Measurements from ENCODE around the gene TBC1D2B. TPM values are rescaled to one million over a fixed set of nuclear protein-coding genes. Genes with fewer than 3 reads are reported as not detected.

The TBC1D2B gene
- total RNA-seq, 1 donor, result 52.2 TPM

DNA sequence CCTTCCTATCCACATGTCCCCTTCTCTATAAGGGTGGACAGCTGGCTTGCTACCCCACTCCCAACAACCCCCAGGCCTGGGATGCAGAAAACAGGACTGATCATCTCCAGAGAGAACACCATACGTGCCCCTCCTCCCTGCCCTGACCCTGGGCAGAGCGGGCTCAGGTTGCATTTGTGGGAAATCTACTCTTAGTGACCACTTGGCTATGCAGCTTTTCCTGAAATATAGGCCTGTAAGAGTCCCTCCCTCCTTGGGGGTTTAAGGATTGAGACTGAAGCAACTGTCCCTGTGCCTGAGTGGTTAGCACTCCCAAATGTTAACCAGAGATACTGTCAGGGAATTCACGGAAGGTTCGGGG is 26.6 kb upstream of the TBC1D2B start:
- DNase-seq (ENCODE audit: low read depth), result no peak
- no peak overlapping the region for H3K4me3 ChIP-seq (ENCODE audit: low read depth, low read length)
- TF ChIP-seq, protein P1, sequence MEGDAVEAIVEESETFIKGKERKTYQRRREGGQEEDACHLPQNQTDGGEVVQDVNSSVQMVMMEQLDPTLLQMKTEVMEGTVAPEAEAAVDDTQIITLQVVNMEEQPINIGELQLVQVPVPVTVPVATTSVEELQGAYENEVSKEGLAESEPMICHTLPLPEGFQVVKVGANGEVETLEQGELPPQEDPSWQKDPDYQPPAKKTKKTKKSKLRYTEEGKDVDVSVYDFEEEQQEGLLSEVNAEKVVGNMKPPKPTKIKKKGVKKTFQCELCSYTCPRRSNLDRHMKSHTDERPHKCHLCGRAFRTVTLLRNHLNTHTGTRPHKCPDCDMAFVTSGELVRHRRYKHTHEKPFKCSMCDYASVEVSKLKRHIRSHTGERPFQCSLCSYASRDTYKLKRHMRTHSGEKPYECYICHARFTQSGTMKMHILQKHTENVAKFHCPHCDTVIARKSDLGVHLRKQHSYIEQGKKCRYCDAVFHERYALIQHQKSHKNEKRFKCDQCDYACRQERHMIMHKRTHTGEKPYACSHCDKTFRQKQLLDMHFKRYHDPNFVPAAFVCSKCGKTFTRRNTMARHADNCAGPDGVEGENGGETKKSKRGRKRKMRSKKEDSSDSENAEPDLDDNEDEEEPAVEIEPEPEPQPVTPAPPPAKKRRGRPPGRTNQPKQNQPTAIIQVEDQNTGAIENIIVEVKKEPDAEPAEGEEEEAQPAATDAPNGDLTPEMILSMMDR (IDR thresholded peaks at IDR 0.05; ENCODE audit: insufficient read depth, low read depth, low read length), result no peak

DNA sequence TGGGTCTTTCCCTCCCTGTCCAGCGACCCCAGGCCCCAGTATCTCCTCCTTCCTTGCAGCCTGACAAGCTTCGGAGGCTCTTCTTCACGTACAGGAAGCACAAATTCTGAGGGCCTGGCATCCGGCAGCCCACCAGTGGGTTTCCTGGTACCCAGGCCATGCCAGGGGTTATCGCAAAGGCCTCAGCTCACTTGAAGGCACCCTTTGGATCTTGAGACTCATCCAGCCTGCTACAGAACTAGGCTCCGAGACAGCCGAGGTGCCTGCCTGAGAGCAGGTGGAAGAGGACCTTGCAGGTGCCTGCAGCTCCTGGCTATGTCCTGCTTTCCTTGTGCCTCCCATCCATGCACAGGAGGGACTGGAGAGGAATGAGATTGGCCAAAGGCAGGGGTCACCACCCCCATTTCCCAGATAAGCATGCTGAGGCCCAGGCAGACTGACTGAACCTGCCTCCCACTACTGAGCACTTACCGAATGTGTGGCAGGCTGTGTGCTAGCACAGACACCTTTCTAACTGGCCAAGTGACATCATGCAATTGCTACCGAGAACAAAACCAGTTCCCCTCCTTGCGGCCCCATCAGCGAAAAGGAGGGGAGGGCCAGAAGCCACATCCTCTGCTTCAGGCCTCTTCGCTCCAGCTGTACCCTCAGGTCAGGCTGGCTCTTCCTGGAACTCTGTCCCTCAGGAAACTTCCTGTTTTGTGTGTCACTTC is 26.1 kb upstream of the TBC1D2B start:
- no peak overlapping the region for H3K4me3 ChIP-seq (ENCODE audit: low read depth, low read length)
- TF ChIP-seq, protein P1 (IDR thresholded peaks at IDR 0.05; ENCODE audit: insufficient read depth, low read depth, low read length), result no peak
- DNase-seq (ENCODE audit: low read depth), result no peak

DNA sequence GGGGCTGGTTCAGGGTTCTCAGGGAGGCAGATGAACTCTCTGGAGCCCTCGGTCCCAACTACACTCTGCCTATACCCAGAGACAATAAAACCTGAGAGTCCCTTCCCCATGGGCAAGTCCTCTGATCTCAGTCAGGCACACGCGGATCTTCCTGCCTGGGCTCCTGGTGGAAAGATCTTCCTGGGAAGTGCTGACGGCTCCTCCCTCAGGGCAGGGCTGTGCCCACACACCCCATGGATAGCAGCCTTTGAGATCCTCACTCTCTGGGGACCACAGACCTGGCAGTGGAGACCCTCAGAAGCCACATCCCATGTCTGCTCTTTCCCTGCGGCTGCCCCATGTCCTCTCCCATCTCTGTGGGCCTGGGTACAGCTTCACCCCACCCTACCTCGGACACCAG is 25.2 kb upstream of the TBC1D2B start:
- no peak for DNase-seq (ENCODE audit: low read depth)
- TF ChIP-seq, protein P1 (IDR thresholded peaks at IDR 0.05; ENCODE audit: insufficient read depth, low read depth, low read length), result no peak
- H3K4me3 ChIP-seq (ENCODE audit: low read depth, low read length), result no peak overlapping the region

DNA sequence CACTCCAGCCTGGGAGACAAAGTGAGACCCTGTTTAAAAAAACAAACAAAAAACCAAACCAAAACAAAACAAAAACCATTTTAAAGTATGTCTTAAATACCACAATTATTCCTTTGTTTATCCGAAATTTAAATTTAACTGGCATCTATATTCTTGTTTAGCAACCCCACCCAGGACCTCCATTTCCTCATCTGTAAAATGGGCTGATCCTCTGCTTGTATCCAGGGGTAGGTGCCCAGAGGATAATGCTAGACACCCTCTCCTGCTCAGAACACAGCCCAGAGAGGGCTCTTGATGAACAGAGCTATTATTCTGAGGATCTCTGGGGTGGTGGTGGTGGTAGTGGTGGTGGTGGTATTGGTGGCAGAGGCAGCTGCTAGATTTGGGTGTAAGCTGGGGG is 24.7 kb upstream of the TBC1D2B start:
- TF ChIP-seq, protein P1 (IDR thresholded peaks at IDR 0.05; ENCODE audit: insufficient read depth, low read depth, low read length), result no peak
- H3K4me3 ChIP-seq (ENCODE audit: low read depth, low read length), result no peak overlapping the region
- no peak for DNase-seq (ENCODE audit: low read depth)

DNA sequence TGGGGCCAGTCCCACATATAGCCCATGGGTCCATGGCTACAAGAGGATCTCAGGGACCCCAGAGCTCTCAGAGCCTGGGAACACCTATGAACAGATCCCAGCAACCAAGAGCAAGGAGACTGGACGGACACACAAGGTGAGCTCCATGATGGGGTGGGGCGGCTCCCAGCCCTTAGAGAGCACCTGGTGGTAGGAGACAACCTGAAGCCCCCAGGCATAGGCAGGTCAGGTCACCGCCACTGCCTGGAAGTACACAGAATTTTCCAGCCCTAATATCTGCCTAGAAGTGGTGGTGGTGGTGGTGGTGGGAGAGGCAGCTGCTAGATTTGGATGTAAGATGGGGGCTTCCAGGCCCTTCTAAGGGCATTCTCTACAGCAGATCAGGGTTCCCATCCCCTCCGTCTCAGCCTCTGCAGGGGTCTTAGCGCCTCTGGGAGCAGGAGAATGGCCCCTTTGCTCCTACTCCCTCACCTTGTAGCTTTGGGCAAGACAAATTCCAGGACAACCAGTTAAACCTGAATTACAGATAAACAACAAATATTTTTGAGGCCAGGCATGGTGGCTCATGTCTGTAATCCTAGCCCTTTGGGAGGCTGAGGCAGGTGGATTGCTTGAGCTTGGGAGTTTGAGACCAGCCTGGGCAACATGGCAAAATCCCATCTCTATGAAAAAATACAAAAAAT is 24.1 kb upstream of the TBC1D2B start:
- no peak for DNase-seq (ENCODE audit: low read depth)

DNA sequence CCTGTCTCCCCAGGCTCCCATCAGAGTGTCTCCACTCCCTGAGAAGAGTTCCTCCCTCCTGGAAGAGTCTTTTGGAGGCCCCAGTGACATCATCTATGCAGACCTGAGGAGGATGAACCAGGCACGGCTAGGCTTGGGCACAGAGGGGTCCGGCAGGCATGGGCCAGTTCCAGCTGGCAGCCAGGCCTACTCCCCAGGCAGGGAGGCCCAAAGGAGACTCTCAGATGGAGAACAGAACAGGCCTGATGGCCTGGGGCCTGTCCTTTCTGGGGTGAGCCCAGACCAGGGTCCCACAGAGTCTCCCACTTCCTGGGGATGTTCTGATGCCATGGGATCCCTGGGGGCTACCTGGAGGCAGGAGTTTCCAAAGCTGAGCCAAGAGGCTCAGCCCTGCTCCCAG is 23.4 kb upstream of the TBC1D2B start:
- no peak overlapping the region for H3K4me3 ChIP-seq (ENCODE audit: low read depth, low read length)
- TF ChIP-seq, protein P1 (IDR thresholded peaks at IDR 0.05; ENCODE audit: insufficient read depth, low read depth, low read length), result no peak
- DNase-seq (ENCODE audit: low read depth), result no peak

More for the DNA sequence above, 24.1 kb upstream of the TBC1D2B start:
- H3K4me3 ChIP-seq (ENCODE audit: low read depth, low read length), result no peak overlapping the region
- TF ChIP-seq, protein P1 (IDR thresholded peaks at IDR 0.05; ENCODE audit: insufficient read depth, low read depth, low read length), result no peak
